ENCODE measurements around the gene DYNLT1. TPM values are rescaled to one million over a fixed set of nuclear protein-coding genes. Genes with fewer than 3 reads are reported as not detected.
"Not testable (repeated sequence)": the region's sequence is repeated elsewhere in the genome, so short reads cannot be mapped to it uniquely, and the experiment has no call there.

Gene DYNLT1
- total RNA-seq, 1 experiment from 2014 or later: 58.7 TPM

DNA sequence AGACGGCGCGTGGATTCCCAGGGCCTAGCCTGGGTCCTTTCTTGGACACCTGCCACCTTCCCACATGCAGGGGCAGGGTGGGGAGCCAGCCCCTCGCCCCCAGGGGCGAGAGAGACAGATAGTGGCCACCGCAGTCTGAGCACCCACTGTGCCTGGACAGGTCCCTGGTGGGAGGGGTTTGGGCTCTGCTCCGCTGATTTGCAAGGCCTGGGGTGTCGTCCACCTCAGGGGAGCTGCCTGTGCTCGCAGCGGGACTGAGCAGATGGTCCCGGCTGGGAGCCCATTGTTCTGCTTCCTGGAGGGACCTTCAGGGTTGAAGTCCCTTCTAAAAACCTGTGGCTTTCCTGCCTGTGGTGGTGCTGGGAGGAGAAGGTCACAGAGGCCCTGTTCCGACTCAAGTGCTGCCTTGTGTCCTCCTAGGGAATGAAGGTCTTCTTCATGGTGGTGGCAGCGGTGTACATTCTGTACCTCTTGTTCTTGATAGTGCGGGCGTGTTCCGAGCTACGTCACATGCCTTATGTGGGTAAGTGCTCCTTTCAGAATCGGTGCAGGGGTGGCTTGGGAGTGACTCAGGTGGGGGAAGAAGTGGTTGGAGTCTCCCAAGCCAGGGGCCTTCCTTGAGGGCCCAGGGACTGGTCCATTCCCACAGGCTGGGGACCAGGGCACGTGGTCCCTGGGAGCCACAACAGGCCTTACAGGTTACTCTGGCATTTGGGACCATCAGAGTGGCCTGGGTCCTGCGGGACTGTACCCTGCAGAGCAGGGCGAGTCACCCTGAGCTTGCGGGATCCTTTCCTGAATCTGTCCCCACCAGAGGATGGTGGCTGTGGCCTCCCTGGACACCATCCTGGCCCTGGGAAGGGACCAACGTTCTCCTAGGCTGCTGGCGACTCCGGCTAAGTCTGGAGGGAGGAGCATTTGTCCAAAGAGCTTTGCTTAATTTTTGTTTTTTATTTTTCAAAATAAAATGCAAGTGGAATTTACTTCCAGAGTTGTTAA is 19.6 kb downstream of the DYNLT1 start:
- DNase-seq (ENCODE audit: low spot score): no peak

DNA sequence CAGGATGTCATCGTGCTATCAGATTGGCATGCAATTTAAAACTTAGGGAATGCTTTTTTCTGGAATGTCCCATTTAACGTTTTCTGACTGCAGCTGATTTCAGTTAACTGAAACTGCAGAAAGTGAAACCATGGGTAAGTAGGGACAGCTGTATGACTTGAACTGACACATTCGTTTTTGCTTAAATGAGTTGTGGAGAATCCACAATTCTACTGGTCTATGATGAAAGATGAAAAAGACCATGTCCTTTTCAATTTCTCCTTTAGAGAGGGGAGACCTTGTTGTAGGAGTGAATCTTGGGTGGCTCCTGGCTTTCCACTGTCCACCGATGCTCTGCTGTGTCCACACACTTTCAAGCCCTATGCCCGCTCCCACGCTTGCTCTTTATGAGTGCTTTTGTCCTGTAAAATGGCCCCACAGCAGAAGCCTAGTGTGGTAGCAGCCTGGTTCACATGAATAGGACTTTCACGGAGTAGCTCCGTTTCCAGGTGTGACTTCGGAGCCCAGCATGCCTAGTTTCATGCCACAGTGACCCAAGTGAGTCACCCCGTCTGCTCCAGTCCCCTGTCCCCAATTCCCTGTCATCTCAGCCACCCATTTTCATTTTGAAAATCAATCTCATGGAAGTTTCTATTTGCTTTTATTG is 21.9 kb downstream of the DYNLT1 start:
- no peak for DNase-seq (ENCODE audit: low spot score)

GRCh38 chr6:158621694-158622544 is 22.6 kb downstream of the DYNLT1 start:
- no peak for DNase-seq (ENCODE audit: low spot score)

- DNase-seq (ENCODE audit: low spot score): no peak
Observed at GRCh38 chr6:158620963-158621693, 23.4 kb downstream of the DYNLT1 start.

- no peak for DNase-seq (ENCODE audit: low spot score)
Observed at GRCh38 chr6:158619922-158620801, 24.4 kb downstream of the DYNLT1 start.

DNA sequence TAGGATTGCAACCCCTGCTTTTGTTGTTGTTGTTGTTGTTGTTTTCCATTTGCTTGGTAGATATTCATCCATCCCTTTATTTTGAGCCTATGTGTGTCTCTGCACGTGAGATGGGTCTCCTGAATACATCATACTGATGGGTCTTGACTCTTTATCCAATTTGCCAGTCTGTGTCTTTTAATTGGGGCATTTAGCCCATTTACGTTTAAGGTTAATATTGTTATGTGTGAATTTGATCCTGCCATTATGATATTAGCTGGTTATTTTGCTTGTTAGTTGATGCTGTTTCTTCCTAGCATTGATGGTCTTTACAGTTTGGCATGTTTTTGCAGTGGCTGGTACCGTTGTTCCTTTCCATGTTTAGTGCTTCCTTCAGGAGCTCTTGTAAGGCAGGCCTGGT is 26.3 kb downstream of the DYNLT1 start:
- DNase-seq (ENCODE audit: low spot score): not testable (repeated sequence)

DNA sequence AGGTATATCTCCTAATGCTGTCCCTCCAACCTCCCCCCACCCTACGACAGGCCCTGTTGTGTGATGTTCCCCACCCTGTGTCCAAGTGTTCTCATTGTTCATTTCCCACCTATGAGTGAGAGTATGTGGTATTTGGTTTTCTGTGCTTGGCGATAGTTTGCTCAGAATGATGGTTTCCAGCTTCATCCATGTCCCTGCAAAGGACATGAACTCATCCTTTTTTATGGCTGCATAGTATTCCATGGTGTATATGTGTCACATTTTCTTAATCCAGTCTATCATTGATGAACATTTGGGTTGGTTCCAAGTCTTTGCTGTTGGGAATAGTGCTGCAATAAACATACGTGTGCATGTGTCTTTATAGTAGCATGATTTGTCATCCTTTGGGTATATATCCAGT is 29.9 kb downstream of the DYNLT1 start:
- not testable (repeated sequence) for DNase-seq (ENCODE audit: low spot score)

DNA sequence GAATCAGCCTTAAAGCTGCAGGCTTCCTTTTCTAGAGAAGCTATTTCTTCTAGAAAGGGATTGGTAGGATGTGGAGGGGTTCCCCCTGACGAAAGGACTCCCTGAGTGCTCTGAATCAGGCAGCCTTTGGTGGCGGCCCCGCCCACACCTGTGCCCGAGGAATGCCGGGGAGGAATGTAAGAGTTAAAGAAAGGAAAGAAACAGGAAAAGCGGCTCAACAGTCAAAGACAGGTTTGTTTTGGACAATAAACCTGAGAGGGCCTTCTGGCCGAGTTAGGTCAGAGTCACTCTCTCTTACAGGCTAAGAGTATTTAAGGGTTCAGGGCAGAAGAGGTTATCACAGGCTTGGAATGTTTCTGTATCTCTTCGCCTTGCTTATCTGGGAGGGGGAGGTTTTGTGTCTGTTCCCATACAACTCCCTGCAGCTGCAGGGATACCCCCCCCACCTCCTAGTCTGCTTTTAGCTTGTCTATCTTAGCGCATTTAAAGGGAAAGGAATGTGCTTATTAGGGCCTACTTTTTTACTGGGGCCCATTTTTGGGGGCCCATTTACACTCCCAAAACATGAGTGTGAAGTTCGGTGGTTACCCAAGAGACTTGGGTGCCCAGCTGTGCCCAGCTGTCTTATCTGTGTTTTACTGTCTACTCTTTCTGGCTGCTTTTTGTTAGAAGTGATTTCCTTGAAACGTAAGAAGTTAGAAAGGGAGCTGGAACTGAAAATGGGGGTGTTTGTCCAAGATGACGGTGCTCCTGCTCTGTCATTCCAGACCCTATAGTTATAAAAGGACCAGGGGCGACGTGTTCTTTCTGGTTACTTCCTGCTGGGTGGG is 32.8 kb downstream of the DYNLT1 start:
- no peak for DNase-seq (ENCODE audit: low spot score)

DNA sequence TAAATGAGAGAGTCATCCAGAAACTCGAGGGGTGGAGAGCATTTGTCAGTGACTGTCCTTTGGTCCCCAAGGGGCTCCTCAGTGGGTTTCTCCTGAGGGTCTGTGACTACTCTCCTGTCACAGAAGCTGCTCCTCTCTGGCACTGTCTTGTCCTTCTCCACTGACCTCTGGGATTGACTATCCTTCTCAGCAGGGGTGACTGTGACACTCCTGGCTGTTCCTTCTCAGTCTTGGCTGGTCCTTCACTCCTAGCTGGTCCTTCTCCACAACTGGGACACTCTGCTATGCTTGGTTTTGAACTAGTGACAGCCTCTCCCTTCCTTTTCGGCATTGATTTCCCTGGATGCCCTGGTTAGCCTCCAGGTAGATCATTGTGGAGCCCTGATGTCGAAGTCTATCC is 33.5 kb downstream of the DYNLT1 start:
- DNase-seq (ENCODE audit: low spot score): no peak

DNA sequence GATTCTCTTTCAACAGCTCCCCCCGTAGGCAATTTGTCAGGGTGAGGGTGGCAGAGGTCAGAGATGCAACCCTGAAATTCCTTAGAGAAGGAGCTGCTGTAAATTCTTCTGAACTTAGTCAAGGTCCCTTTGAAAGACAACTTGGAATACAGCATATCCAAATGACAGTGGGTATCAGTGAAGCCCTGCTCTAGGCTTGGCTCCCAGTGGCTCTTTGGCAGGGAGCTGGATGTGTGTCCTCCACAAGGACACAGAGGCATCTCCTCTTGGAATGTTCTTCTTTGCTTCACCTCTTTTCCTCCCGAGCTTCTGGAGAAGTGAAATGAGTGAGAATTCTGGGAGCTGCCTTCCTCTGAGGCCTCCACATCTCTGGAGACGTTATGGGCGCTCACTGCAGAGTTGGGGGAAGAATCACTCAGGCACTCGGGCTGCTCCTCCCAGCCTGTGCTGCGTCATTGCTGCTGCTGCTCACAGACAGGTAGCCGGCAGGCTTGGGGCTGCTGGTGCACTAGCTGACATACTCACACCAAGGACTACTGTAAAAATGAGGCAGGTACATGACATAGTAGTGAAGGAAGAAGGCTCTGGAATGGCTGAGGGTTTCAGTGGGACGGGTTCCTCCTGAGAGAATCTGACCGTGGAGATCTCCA is 34.1 kb downstream of the DYNLT1 start:
- DNase-seq (ENCODE audit: low spot score): no peak

GRCh38 chr6:158609455-158610155 is 34.9 kb downstream of the DYNLT1 start:
- DNase-seq (ENCODE audit: low spot score): no peak

DNA sequence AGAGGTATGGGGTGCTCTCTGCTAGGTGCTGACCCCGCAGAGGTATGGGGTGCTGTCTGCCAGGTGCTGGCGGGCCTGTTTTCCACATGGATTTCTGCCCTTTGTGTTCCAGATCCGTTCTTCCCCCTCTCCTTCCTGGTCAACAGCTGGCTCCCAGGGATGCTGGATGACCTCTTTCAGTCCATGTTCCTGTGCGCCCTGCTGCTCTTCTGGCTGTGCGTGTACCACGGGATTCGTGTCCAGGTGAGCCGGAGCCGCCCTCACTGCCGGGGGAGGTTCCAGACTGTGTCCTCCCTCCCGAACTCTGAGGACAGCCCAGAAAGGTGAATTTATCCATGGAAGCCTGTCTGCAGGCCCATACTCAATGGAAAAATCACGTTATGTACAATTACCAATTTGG is 36.3 kb downstream of the DYNLT1 start:
- no peak for DNase-seq (ENCODE audit: low spot score)

DNA sequence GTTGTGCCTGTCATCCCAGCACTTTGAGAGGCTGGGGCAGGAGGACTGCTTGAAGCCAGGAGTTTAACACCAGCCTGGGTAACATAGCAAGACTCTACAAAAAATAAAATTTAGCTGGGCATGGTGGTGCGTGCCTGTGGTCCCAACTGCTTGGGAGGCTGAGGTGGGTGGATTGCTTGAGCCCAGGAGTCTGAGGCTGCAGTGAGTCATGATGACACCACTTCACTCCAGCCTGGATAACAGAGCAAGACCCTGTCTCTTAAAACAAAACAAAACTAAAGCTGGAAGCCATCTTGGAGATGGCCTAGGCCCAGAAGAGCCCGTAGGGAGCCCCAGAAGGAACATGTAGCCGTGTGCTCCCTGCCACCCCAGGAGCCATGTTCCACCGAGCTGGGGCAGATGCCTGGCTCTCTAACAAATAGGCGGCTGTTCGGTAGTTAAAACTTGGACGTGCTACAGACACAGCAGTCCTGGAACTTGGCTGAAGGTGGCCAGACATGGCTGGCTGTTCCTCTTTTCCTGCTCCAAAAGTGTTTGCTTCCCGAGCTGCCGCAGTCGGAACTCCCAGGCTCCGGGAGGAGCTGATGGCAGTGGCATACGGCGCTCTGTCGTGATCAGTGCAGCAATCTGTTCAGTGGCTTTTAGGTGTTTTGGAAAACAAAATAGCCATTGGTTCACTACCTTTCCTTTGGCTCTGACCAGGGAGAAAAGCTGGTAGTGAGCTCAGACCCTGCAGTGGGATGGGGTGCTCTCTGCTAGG is 37.0 kb downstream of the DYNLT1 start:
- no peak for DNase-seq (ENCODE audit: low spot score)

- DNase-seq (ENCODE audit: low spot score): no peak
Observed at GRCh38 chr6:158606935-158607334, 37.6 kb downstream of the DYNLT1 start.

- DNase-seq (ENCODE audit: low spot score): not testable (repeated sequence)
Observed at GRCh38 chr6:158606011-158606410, 38.5 kb downstream of the DYNLT1 start.

DNA sequence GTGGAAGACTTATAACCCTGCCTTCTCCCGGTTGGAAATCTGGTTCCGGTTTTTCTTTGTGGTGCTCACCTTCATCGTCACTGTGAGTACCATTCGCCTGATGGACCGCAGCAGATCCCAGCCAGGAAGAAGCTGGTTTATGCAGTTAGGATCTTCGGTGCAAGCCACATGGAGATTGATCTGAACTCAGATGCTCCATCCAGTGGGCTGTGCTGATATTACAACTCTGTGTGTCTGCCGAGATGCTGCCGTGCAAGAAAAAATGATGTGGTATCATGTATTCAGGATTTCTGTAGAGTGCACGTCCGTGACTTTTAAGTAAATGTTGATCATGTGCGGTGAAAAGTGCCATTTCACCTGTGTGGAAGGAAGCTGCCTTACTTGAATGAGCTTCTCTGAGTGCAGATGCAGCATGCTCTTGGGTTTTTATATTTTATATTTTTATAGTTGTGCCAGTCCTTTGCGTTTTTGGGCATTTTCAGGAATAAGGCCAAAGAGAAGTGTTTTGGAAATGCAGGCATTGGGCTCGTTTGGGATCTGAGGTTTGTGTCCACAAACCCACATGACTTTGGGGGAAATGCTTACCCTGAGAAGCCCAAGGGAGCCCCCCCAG is 39.2 kb downstream of the DYNLT1 start:
- DNase-seq (ENCODE audit: low spot score): peak; percentile 29

GRCh38 chr6:158604048-158604406 is 40.5 kb downstream of the DYNLT1 start:
- no peak for DNase-seq (ENCODE audit: low spot score)

Measured in H4 (cell line).